ENCODE measurements around the gene TUBA8. TPM values are rescaled to one million over a fixed set of nuclear protein-coding genes. Genes with fewer than 3 reads are reported as not detected.

Gene TUBA8
- total and polyA plus RNA-seq, 2 experiments from 2014 or later = 0.32 TPM; not detected in 1

GRCh38 chr22:18078329-18079041 lies 32.1 kb upstream of the TUBA8 start:
- H3K27ac ChIP-seq = peak overlapping the region; percentile 72
- peak; percentile 69 for DNase-seq
- H3K79me2 ChIP-seq (ENCODE audit: insufficient read depth) = peaks cover 65% of the 10 kb centered on the region
- H3K9me2 ChIP-seq (ENCODE audit: insufficient read depth) = no peaks in the 10 kb centered on the region
- peaks cover 21% of the 10 kb centered on the region; the same call in 1 of the 2 replicates for H3K36me3 ChIP-seq (ENCODE audit: low read depth)
- no peaks in the 10 kb centered on the region for H4K20me1 ChIP-seq (ENCODE audit: insufficient read depth)
- H3F3A ChIP-seq (ENCODE audit: insufficient read depth) = peaks cover 9% of the 10 kb centered on the region; the same call in 1 of the 2 replicates
- peak overlapping the region; percentile 85 for H3K4me3 ChIP-seq
- in situ Hi-C loops (cut with MboI) = no loop called here
- H3K4me1 ChIP-seq (ENCODE audit: insufficient read depth) = peaks cover 16% of the 10 kb centered on the region
- H3K9ac ChIP-seq = peak overlapping the region; percentile 93
- H3K4me2 ChIP-seq (ENCODE audit: unreplicated experiment) = peak overlapping the region; percentile 90
- WGBS, 2 experiments (ENCODE audit: low coverage in 1 of 2, low lambda C conversion rate in 2 of 2, missing lambda C conversion rate in 2 of 2) = 7 to 8% methylated on average over 38 to 41 of the region's 45 CpGs
- H3K9me3 ChIP-seq (ENCODE audit: low read depth) = no peaks in the 10 kb centered on the region
- H3K27me3 ChIP-seq (replicated peaks; ENCODE audit: insufficient read depth) = no peaks in the 10 kb centered on the region
- TF ChIP-seq EZH2phosphoT487 (IDR thresholded peaks at IDR 0.05; ENCODE audit: insufficient read depth, low read depth) (no peak), EZH2 (IDR thresholded peaks at IDR 0.05; ENCODE audit: insufficient read depth, poor library complexity, severe bottlenecking) (no peak)
- H2AFZ ChIP-seq = peak overlapping the region; percentile 79

GRCh38 chr22:18079706-18080233 lies 30.8 kb upstream of the TUBA8 start:
- Histone ChIP-seq H3K79me2 (ENCODE audit: insufficient read depth) (peaks cover 67% of the 10 kb centered on the region), H4K20me1 (ENCODE audit: insufficient read depth) (no peaks in the 10 kb centered on the region), H3K27me3 (replicated peaks; ENCODE audit: insufficient read depth) (no peaks in the 10 kb centered on the region), H3K27ac (no peak overlapping the region), H3K9me2 (ENCODE audit: insufficient read depth) (no peaks in the 10 kb centered on the region), H3K9me3 (ENCODE audit: low read depth) (no peaks in the 10 kb centered on the region), H3K9ac (no peak overlapping the region), H3F3A (ENCODE audit: insufficient read depth) (peaks cover 9% of the 10 kb centered on the region; the same call in 1 of the 2 replicates), H3K4me3 (no peak overlapping the region), H3K36me3 (ENCODE audit: low read depth) (peaks cover 21% of the 10 kb centered on the region; the same call in 1 of the 2 replicates), H2AFZ (no peak overlapping the region), H3K4me2 (ENCODE audit: unreplicated experiment) (no peak overlapping the region), H3K4me1 (ENCODE audit: insufficient read depth) (peaks cover 16% of the 10 kb centered on the region)
- in situ Hi-C loops (cut with MboI) = no loop called here
- no peak for DNase-seq
- TF ChIP-seq EZH2 (IDR thresholded peaks at IDR 0.05; ENCODE audit: insufficient read depth, poor library complexity, severe bottlenecking) = no peak
- TF ChIP-seq EZH2phosphoT487 (IDR thresholded peaks at IDR 0.05; ENCODE audit: insufficient read depth, low read depth) = no peak
- WGBS, 2 experiments (ENCODE audit: low coverage in 1 of 2, low lambda C conversion rate in 2 of 2, missing lambda C conversion rate in 2 of 2) = 64 to 66% methylated on average over 4 of the region's 4 CpGs

GRCh38 chr22:18081416-18081815 lies 29.2 kb upstream of the TUBA8 start:
- H4K20me1 ChIP-seq (ENCODE audit: insufficient read depth) = no peaks in the 10 kb centered on the region
- H3K36me3 ChIP-seq (ENCODE audit: low read depth) = peaks cover 25% of the 10 kb centered on the region; the same call in 1 of the 2 replicates
- no peak overlapping the region for H3K9ac ChIP-seq
- H3K4me1 ChIP-seq (ENCODE audit: insufficient read depth) = peaks cover 11% of the 10 kb centered on the region
- DNase-seq = no peak
- no peak overlapping the region for H3K4me2 ChIP-seq (ENCODE audit: unreplicated experiment)
- H3K4me3 ChIP-seq = no peak overlapping the region
- no peaks in the 10 kb centered on the region for H3K9me3 ChIP-seq (ENCODE audit: low read depth)
- H3K27ac ChIP-seq = no peak overlapping the region
- no peaks in the 10 kb centered on the region for H3K9me2 ChIP-seq (ENCODE audit: insufficient read depth)
- H3F3A ChIP-seq (ENCODE audit: insufficient read depth) = peaks cover 6% of the 10 kb centered on the region; the same call in 1 of the 2 replicates
- in situ Hi-C loops (cut with MboI) = no loop called here
- no peaks in the 10 kb centered on the region for H3K27me3 ChIP-seq (replicated peaks; ENCODE audit: insufficient read depth)
- 96 to 97% methylated on average over 5 of the region's 5 CpGs for WGBS, 2 experiments (ENCODE audit: low coverage in 1 of 2, low lambda C conversion rate in 2 of 2, missing lambda C conversion rate in 2 of 2)
- no peak for TF ChIP-seq EZH2phosphoT487 (IDR thresholded peaks at IDR 0.05; ENCODE audit: insufficient read depth, low read depth)
- TF ChIP-seq EZH2 (IDR thresholded peaks at IDR 0.05; ENCODE audit: insufficient read depth, poor library complexity, severe bottlenecking) = no peak
- peaks cover 67% of the 10 kb centered on the region for H3K79me2 ChIP-seq (ENCODE audit: insufficient read depth)
- no peak overlapping the region for H2AFZ ChIP-seq

GRCh38 chr22:18082467-18082866 lies 28.1 kb upstream of the TUBA8 start:
- H3F3A ChIP-seq (ENCODE audit: insufficient read depth) = no peaks in the 10 kb centered on the region
- TF ChIP-seq EZH2phosphoT487 (IDR thresholded peaks at IDR 0.05; ENCODE audit: insufficient read depth, low read depth) = no peak
- no peak for TF ChIP-seq EZH2 (IDR thresholded peaks at IDR 0.05; ENCODE audit: insufficient read depth, poor library complexity, severe bottlenecking)
- 0 out of 2 replicates have a peak, but pooled peaks cover 4% of the 10 kb centered on the region for H3K4me1 ChIP-seq (ENCODE audit: insufficient read depth)
- H3K79me2 ChIP-seq (ENCODE audit: insufficient read depth) = peaks cover 58% of the 10 kb centered on the region
- no peak for DNase-seq
- no peak overlapping the region for H3K4me2 ChIP-seq (ENCODE audit: unreplicated experiment)
- in situ Hi-C loops (cut with MboI) = no loop called here
- peaks cover 25% of the 10 kb centered on the region; the same call in 1 of the 2 replicates for H3K36me3 ChIP-seq (ENCODE audit: low read depth)
- H3K27ac ChIP-seq = no peak overlapping the region
- H3K4me3 ChIP-seq = no peak overlapping the region
- no peak overlapping the region for H2AFZ ChIP-seq
- no peaks in the 10 kb centered on the region for H3K9me2 ChIP-seq (ENCODE audit: insufficient read depth)
- no peaks in the 10 kb centered on the region for H3K27me3 ChIP-seq (replicated peaks; ENCODE audit: insufficient read depth)
- WGBS, 2 experiments (ENCODE audit: low coverage in 1 of 2, low lambda C conversion rate in 2 of 2, missing lambda C conversion rate in 2 of 2) = 32 to 41% methylated on average over 2 of the region's 2 CpGs
- no peak overlapping the region for H3K9ac ChIP-seq
- H3K9me3 ChIP-seq (ENCODE audit: low read depth) = no peaks in the 10 kb centered on the region
- H4K20me1 ChIP-seq (ENCODE audit: insufficient read depth) = no peaks in the 10 kb centered on the region

Measured in GM23248 (cell line).